ENCODE data around the gene CNGB1.

DNA sequence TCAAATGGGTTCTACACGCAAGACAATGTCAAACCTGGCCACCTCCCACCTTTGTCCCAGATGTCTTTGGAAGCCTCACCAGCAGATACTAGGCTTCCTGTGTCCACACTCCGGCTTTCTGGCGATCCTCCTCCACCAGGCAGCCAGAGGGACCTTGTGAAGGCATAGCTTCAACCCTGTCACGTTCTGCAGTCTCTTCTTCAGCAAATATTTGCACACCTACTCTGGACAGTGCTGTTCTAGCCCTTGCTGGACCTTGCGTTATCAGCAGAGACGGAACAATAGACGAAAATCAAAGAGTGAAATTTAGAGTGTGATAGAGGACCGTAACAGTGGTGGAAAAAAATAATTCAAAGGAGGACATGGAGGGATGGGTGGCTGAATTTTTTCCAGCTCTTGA lies 130.1 kb downstream of the CNGB1 start:
- no peak for TF ChIP-seq POLR2A (IDR thresholded peaks at IDR 0.05; ENCODE audit: low read length)
- no peak for TF ChIP-seq CTCF (IDR thresholded peaks at IDR 0.05)
